ENCODE data around the gene MAPKAP1.
A peak's percentile ranks its signal among the peaks of the same experiment; 100 is the strongest.
"Not testable (repeated sequence)": the region's sequence is repeated elsewhere in the genome, so short reads cannot be mapped to it uniquely, and the experiment has no call there.

MAPKAP1 gene

DNA sequence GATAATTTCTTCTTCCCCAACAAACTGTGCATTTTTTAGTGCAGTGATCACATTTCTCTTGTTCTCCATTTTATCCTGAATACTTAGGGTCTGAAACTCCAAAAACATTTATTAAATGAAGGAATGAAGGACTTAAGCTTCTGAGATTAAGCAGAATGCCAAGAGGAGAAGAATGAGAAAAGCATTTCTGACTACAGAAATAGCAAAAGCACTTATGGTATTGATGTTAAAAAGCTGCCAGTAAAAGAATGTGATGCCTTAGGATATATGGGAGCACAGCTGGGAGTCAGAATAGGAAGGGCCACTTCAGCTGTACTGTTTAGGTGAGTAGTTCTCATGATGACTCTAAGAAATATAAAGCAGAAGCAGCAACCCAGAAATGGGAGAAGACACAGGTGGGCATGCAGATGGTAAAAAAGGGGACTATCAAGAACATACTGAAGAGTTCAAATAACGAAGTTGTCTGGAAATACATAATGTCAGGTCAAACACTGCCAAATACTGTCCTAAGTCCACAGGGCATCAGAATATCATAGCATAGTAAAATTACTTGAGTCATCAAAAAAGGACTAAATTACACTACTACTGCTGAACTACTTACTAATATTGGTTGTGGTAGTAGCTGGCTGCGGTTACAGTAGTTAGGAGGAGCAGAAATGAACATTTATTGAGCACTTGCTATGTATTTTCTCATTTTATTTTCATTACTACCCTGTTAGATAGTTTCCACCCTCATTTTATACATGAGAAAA is 132.7 kb downstream of the MAPKAP1 start:
- no peak for DNase-seq (ENCODE audit: low read depth, low spot score)
- no peak overlapping the region for H3K27ac ChIP-seq

GRCh38 chr9:125572461-125572860 is 134.5 kb downstream of the MAPKAP1 start:
- H3K27ac ChIP-seq, result not testable (repeated sequence)

GRCh38 chr9:125571824-125572223 is 135.2 kb downstream of the MAPKAP1 start:
- not testable (repeated sequence) for DNase-seq (ENCODE audit: low read depth, low spot score); H3K27ac ChIP-seq

More at GRCh38 chr9:125572461-125572860, 134.5 kb downstream of the MAPKAP1 start:
- not testable (repeated sequence) for DNase-seq (ENCODE audit: low read depth, low spot score)

DNA sequence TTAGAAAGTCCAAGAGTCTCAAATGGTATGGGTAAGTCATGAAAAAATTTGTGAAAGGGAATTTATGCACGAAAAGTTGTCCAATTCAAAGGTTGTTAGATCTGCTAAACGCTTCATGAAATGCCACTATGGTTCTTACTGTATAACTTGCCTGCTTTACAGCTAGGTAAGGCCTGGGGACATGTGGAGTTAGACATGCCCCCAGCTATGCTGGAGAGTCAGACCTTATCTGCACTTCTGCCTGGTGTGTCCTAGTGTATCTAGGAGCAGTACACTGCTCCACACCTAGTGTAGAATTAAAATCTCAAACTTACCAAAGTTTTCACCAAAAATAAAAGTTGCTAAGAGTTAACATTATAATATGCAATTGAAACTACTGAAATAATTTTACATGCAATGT is 136.8 kb downstream of the MAPKAP1 start:
- no peak overlapping the region for H3K27ac ChIP-seq
- no peak for DNase-seq (ENCODE audit: low read depth, low spot score)

DNA sequence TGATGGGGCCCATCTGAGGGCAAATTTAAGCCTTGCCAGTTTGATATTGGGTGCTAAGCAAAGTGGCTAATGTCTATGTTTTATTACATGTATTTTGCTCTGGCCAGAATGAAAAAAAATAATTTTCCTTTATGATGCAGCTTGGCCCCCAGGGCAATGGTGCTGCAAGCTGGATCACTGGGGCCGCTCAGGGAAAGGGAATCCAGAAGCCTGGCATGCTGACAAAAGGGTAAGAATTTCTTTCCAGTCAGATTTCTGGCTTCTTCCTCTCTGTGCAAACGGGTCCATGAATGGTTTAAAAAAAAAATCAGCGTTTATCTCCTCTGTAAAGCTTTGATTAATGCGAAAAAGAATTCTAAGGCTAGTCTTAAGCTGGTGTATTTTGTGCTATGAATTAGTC is 138.4 kb downstream of the MAPKAP1 start:
- no peak for DNase-seq (ENCODE audit: low read depth, low spot score)

DNA sequence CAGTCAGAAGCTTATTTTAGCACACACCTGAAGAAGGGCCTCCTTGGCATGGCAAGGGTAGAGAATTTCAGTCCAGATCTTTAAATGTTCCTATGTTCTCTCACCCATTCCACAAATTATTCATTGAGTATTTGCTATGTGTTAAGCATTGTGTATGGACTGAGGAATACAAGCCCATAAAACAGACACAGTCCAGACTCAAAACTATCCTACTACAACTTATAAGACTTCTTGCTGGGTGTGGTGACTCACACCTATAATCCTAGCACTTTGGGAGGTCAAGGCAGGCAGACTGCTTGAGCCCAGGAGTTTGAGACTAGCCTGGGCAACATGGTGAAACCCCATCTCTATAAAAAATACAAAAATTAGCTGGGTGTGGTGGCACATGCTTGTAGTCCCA is 141.0 kb downstream of the MAPKAP1 start:
- not testable (repeated sequence) for DNase-seq (ENCODE audit: low read depth, low spot score)
- peak overlapping the region; percentile 56 for H3K27ac ChIP-seq

More for the DNA sequence above, 138.4 kb downstream of the MAPKAP1 start:
- no peak overlapping the region for H3K27ac ChIP-seq

- H3K27ac ChIP-seq, result no peak overlapping the region
- DNase-seq (ENCODE audit: low read depth, low spot score), result no peak
Observed at GRCh38 chr9:125565126-125565525, 141.9 kb downstream of the MAPKAP1 start.

DNA sequence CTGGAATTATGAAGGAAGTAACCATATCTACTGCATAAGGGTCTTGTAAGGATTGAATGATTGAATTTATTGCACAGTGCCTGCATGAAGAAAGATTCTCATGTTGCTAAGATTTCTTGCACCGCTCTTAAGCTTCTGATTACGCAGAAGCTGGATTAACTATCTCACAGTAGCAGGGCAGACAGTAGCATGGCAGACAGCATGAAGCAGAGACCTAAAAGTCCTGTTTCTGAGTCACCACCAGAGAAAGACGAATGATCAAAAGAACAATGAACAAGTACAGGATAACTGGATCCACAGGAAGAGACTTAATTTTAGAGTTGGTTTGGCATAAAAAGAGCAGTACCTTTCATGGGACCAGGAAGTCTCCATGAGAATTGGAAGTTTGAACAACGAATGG is 142.4 kb downstream of the MAPKAP1 start:
- no peak for DNase-seq (ENCODE audit: low read depth, low spot score)

GRCh38 chr9:125561509-125562148 is 145.4 kb downstream of the MAPKAP1 start:
- DNase-seq (ENCODE audit: low read depth, low spot score), result no peak
- no peak overlapping the region for H3K27ac ChIP-seq

More for the DNA sequence above, 142.4 kb downstream of the MAPKAP1 start:
- H3K27ac ChIP-seq, result no peak overlapping the region

- DNase-seq (ENCODE audit: low read depth, low spot score), result no peak
- H3K27ac ChIP-seq, result no peak overlapping the region
Observed at GRCh38 chr9:125559894-125560293, 147.1 kb downstream of the MAPKAP1 start.

- H3K27ac ChIP-seq, result no peak overlapping the region
- DNase-seq (ENCODE audit: low read depth, low spot score), result no peak
Observed at GRCh38 chr9:125559194-125559593, 147.8 kb downstream of the MAPKAP1 start.

DNA sequence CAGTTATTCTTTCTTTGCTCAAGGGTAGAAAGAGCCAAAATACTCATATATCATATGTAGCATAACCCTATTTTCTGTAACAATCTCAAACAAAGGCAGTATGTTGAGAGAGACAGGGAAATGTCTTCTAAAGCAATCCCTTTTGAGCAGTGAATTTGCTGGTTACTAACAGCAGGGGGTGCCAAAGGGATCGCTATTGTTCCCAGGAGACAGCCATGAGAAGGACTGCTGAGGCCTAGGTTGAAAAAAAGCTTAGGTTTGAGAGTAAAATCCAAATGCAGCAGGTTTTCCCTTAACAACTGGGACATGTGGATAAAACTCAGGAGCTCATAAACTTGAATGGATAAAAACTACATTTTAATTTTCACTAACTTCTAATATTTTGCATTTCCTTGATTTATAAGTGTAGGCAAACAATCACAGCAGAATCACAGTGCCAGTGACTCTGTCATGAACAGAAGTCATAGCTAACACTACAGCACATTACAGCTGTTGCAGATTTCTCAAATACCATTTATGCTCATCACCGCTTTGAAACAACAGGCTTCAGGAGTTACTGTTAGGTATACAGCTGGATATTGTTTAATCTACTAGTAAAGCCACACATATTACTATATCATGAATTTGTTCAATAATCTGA is 148.4 kb downstream of the MAPKAP1 start:
- H3K27ac ChIP-seq, result no peak overlapping the region
- DNase-seq (ENCODE audit: low read depth, low spot score), result peak; percentile 29

DNA sequence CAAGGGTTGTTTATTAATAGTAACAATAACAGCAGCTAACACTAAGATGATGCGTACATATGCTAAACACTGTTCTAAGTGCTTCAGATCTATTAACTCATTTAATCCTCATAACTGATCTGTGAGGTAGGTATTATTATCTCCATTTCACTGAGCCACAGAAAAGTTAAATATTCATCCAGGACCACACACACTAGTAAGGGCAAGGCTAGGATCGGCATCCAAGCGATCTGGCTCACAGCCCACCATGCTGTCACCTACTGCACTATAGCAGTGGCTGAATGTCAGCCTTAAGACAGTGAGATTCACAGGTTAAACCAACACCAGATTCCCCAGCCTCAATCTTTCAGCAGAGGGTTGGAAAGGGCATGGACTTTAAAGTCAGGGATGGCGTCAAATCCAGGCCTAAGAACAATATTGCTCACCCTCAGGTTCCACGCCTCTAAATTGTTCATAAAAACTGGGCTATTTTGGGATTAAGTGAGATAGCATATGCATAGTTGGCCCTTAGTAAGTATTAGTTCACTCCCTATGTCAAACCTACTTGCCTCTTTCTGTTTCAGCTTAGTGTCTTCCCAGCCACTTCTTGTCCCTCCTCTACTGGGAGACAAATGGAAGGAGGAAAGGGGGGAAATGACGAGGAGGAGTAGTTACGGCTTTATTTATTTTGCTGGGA is 150.8 kb downstream of the MAPKAP1 start:
- H3K27ac ChIP-seq, result no peak overlapping the region
- no peak for DNase-seq (ENCODE audit: low read depth, low spot score)

DNA sequence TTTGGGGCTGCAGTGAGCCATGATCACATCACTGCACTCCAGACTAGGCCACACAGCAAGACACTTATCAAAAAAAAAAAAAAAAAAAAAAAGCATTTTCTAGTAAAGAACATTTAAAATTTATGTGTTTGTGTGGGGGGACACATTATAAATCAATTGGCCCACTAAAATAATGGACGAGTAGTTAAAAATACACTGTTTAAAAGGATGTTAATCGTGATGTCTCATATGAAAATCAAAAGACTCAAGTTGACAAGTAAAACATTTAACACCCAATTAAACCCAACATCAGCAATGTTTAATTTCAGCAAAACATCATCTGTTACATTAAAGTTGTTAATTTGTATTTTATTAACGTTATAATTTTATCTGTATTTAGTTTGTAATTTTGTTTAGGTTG is 152.3 kb downstream of the MAPKAP1 start:
- no peak for DNase-seq (ENCODE audit: low read depth, low spot score)
- H3K27ac ChIP-seq, result no peak overlapping the region

DNA sequence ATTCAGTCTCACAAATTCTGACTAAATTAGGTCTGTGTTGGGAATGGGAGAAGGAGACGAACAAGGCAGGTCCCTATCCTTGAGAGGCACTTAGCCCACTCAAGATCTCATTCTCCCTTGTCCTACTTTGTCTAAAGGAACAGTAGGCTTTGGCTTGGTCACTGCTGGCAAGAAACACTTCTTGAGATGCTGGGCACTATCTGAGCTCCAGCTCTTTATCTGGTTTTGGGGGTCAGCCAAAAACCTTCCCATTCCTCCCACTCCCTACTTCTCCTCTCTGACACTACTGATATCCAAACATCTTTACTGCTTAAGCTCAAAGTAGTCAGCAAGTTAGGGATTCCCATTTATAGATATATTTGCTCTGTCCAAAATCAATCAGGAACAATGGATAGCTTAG is 155.2 kb downstream of the MAPKAP1 start:
- H3K27ac ChIP-seq, result no peak overlapping the region
- DNase-seq (ENCODE audit: low read depth, low spot score), result no peak

- no peak overlapping the region for H3K27ac ChIP-seq
Observed at GRCh38 chr9:125549891-125550885, 156.8 kb downstream of the MAPKAP1 start.

GRCh38 chr9:125549465-125549871 is 157.5 kb downstream of the MAPKAP1 start:
- DNase-seq (ENCODE audit: low read depth, low spot score), result no peak
- no peak overlapping the region for H3K27ac ChIP-seq

More at GRCh38 chr9:125549891-125550885, 156.8 kb downstream of the MAPKAP1 start:
- no peak for DNase-seq (ENCODE audit: low read depth, low spot score)

GRCh38 chr9:125549039-125549438 is 158.0 kb downstream of the MAPKAP1 start:
- H3K27ac ChIP-seq, result no peak overlapping the region
- no peak for DNase-seq (ENCODE audit: low read depth, low spot score)

DNA sequence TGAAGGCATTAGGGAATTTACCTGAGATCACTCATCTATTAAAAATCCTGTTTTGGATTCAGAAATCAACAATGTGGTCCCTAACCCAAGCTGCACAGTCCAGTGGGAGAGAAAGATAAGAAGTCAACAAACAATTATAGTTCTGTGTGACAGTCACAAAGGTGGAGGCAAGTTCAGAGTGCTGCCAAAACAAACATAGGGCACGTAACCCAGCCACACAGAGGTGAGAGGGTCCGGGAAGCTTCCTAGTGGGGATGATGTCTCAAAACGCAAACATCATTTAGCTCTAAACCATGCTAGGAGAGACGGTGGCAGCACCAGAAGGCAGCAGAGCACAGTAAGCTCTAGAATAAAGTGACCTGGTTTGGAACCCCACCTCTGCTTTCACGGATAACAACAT is 158.9 kb downstream of the MAPKAP1 start:
- no peak for DNase-seq (ENCODE audit: low read depth, low spot score)
- H3K27ac ChIP-seq, result no peak overlapping the region
